GDM1 (cell line): ENCODE results near the gene PROC.
A peak's percentile ranks its signal among the peaks of the same experiment; 100 is the strongest.
"Not testable (repeated sequence)": the region's sequence is repeated elsewhere in the genome, so short reads cannot be mapped to it uniquely, and the experiment has no call there.

ENCODE experiments used
- DNase-seq: peaks from one replicate; lab custom pipeline; 2025; lab: John Stamatoyannopoulos, UW

PROC gene

DNA sequence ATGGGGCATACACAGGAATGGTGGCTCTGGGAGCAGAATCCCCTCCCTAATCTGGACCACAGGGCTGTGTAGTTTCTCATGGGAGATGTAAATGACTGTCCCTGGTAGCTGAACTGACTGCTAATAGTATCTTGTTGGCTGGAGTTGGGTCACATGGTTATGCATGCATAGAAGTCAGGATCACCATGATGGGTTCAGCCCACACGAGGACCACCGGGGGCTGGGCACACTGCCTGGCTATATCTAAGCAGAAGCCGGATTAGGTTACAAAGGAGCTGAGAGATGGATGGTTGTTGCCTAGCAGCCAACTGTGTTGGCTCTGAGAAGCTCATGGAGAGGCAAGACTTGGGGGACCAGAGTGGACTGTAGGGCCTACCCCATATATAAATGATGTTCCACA is 23.7 kb upstream of the PROC start:
- DNase-seq = no peak

DNA sequence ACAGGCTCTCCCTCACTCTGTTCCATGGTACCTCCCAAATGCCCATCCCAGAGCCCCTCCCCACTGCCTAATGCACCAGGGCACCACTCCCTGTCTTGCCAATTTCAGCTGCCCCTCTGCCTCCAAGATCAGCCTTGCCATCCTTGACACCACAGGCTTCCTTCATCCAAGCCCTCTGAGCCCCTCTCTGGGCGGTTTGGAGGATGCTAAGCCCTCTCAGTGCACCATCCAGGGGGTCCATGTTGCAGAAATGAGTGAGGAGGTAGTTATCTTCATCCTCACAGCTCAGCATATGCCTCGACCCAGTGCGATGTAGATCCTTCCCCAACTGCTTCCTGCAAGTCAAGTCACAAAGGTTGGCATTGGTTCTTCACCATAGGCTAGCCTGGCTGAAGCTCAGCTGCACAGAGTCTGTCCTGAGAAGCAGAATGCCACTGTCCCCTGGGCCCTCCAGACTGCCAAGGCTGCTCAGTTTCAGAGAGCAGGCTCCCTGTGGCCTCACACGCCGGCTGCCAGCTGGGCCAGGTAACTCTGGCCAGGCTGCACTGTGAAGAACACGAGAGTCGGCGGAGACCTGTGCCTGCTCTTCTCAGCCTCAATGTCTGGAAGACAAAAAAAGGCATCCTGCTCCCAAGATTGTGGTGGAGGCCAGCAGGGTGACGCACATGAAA is 20.5 kb upstream of the PROC start:
- DNase-seq = no peak

DNA sequence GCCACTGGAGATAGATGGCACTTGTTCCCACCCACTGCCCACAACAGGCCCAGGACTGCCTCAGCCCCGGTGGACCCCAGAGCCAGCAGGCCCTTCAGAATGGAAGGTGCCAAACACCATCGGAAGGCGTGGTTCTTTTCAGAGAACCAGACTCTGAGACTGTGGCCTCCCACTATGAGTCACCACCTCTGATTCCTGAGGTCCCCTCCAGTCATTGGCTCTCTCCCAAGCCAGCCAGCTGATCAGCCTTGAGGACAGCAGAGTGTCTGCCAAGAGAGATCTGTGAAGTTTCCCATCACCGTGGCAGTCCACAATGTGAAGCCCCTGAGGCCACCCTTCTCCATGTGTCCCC is 20.0 kb upstream of the PROC start:
- DNase-seq = peak; percentile 61

DNA sequence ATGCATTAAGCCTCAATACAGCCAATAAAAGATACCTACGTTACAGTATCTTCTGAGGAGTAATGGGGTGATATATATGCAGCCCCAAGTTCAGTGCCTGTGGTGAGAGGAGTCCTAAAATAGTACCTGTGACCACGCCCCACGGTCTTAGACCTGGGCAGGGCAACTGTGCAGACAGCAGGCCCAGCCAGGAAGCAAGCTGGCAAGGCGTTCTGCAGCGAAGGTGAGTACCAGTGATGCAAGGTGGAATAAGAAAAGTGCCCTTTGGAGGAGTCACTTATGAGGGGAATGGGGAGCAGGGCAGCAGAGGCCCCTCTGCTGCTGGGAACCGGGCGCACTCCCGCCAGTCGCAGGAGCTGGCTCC is 17.7 kb upstream of the PROC start:
- no peak for DNase-seq

DNA sequence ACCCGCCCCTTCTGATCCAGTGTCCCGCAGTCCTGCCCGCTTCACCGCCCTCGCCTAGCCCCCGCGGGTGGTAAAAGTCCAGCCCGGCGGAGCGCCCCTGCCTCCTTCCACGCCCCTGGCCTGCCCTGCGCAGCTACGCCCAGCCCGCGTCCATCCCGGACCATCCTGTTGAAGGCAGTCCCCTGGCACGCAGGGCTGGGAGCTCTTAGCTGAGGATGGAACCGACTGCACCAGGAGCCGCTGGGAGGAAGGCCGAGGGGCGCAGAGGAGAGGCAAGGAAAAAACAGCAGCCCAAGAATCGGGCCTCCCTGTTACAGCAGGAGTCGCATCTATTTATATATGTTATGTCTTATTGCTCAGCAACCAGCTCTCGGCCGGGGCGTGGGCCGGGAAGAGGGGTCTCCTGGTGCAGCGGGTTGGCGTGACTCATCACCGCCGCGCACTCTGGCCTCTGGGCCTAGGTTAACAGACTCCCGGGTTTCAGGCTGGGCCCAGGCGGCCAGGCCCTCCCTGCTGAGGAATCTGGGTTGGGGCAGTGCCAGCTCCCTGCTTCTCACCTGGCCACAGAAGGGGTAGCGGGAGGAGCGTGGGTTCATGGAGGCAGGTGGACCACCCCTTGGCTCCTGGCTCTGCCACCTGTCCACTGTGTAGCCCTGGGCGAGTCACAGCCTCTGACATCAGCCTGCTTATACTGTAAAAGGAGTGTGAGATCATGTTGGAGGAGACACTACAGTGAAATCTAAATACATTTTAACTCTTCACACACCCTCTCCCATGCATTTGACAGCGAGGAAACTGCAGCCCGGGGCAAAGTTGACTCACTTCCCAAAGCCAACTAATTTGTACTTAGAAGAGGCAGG is 17.1 kb upstream of the PROC start:
- DNase-seq = no peak

- no peak for DNase-seq
Measured at GRCh38 chr2:127401757-127402695, 16.2 kb upstream of the PROC start.

- no peak for DNase-seq
Measured at GRCh38 chr2:127403460-127403859, 14.8 kb upstream of the PROC start.

DNA sequence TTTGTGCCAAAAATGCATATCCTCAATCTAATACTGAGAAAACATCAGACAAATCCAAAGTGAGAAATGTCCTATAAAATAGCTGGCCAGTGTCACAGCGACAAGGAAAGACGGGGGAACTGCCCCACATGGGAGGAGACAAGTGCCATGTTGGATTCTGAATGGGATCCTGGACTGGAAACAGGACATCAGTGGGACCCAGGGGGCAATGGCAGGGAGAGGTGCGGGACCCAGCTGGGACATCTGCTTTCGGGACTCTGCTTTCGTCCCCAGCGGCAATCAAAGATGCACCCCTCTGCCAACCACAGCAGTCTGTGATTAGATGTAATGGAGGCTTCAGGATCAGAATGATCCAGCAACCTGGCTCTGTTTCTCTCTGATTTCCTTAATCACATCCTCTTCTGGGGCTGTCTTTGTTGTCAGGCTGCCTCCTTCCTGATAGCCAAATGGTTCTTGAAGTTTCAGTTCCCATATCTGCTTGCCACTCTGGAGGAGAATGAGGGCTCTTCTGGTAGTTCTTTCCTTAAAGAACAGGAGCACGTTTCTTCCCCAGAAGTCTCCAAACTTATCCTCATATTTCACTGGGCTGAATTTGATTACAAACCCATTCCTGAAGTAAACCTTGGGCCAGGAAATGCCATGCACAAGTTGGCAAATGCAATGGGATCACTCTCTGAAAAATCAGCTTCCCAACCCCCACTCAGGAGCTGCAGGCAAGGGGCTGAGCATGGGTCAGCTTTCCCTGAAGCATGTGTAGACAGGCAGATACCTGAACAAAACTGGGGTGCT is 13.6 kb upstream of the PROC start:
- no peak for DNase-seq

- no peak for DNase-seq
Measured at GRCh38 chr2:127405255-127405610, 13.0 kb upstream of the PROC start.

GRCh38 chr2:127406454-127406853 is 11.8 kb upstream of the PROC start:
- DNase-seq = no peak

GRCh38 chr2:127407091-127407490 is 11.1 kb upstream of the PROC start:
- no peak for DNase-seq

GRCh38 chr2:127407661-127408003 is 10.6 kb upstream of the PROC start:
- no peak for DNase-seq

DNA sequence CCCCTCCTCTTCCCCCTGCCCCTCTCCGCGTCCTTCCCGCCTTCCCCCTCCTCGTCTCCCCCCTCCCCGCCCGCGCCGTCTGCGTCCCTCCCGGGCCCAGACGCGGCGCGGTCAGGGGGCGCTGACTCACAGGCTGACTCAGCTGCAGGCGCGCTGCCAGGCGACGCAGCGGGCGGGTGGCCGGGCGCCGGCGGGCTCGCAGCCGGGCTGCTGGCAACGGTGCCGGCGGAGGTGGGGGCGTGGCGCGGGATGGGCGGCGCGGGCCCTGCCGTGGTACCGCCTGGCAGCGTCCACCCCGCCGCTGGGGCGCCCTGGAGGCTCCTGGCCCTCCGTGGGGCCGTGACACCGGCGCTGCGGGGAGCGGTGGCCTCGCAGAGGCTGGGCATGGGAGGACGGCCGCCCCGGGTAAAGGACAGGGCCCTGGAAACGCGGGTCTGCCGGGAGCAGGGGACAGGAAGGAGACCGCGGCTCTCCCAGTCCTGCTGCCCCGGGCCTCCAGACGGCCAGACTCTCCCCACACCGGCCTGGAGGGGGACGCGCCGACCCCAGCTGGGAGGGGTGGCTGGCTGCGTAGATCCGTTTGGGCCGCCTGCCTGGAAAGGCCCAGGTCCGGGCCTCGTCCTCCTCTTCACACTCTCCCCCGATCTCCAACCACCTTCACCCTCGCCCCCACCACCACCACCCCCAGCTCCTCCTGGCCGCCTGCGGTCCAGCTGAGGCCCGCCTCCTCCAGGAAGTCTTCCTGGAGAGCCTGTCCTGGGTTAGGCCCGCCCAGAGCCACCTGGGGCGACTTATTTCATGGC is 10.0 kb upstream of the PROC start:
- peak; percentile 92 for DNase-seq

- DNase-seq = no peak
Measured at GRCh38 chr2:127408807-127409099, 9.5 kb upstream of the PROC start.

GRCh38 chr2:127409716-127410115 is 8.5 kb upstream of the PROC start:
- DNase-seq = not testable (repeated sequence)

GRCh38 chr2:127410871-127411652 is 7.2 kb upstream of the PROC start:
- DNase-seq = no peak

- no peak for DNase-seq
Measured at GRCh38 chr2:127411653-127412369, 6.4 kb upstream of the PROC start.

- DNase-seq = no peak
Measured at GRCh38 chr2:127413200-127413599, 5.0 kb upstream of the PROC start.

GRCh38 chr2:127413782-127414637 is 4.2 kb upstream of the PROC start:
- no peak for DNase-seq
